GM21717 (cell line): Measurements from ENCODE around the gene SLC44A2.

Source experiments
- ATAC-seq: cut with Tn5 transposase; IDR thresholded peaks from one replicate; pipeline ENCODE4 v1.9.1; 2021; ENCODE audit warnings: mild to moderate bottlenecking, moderate library complexity; ENCODE audit not compliant: unreplicated experiment

The SLC44A2 gene

DNA sequence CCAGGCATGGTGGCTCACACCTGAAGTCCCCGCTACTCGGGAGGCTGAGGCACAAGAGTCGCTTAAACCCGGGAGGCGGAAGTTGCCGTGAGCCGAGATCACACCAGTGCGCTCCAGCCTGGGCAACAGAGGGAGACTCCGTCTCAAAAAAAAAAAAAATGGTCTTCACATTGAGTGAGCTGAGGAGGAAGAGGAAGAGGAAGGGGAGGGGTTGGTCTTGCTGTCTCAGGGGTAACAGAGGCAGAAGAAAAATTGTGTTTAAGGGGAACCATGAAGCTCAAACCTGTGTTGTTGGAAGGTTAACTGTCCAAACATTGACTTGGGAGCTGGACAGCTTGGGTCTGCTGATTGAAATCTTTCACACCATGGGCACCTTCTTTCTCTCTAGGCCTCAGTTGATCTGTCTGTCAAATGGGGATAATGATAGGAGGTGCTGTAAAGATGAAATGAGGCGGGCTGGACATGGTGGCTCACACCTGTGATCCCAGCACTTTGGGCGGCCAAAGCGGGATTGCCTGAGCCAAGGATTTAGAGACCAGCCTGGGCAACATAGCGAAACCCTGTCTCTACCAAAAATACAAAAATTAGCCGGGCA is 9.8 kb upstream of the SLC44A2 start:
- no peak for ATAC-seq

DNA sequence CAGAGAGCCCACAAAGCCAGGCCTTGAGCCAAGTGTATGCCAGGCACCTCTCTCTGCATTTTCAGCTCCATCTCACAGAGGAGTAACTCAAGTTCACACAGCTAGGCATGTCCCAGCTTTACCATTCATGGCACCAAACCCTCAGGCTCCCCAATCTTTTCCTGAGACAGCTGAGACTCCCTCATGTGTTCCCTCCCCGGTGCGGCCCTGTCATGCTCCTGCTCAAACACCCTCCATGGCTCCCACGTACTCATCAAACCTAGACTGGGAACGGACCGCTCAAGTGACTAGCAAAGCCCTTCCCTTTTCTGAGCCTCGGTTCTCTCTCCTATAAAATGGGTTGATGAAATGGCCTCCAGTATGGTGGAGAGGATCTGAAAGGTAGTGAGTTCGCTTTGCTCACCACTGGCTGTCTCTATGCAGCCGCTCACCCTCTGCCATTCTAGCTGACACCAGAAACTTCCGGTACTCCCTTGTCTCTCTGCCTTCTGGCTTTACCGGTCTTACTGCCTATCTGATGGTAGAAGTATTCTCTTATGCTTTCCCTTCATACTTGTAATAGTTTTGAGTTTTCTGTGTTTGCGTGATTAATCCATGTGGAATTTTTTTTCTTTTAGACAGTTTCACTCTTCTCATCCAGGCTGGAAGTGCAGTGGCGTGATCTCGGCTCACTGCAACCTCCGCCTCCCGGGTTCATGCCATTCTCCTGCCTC is 7.8 kb upstream of the SLC44A2 start:
- no peak for ATAC-seq

DNA sequence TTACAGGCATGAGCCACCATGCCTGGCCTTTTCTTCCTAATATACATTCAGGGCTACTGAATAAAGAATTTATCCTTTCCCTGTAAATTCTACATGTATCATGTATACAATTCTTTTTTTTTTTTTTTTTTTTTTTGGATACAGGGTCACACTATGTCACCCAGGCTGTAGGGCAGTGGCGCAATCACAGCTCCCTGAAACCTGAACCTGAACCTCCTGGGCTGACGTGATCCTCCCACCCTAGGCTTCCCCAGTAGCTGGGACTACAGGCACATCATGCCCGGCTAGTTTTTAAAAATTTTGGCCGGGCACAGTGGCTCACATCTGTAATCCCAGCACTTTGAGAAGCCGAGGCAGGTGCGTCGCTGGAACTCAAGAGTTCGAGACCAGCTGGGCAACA is 6.5 kb upstream of the SLC44A2 start:
- ATAC-seq, result no peak

DNA sequence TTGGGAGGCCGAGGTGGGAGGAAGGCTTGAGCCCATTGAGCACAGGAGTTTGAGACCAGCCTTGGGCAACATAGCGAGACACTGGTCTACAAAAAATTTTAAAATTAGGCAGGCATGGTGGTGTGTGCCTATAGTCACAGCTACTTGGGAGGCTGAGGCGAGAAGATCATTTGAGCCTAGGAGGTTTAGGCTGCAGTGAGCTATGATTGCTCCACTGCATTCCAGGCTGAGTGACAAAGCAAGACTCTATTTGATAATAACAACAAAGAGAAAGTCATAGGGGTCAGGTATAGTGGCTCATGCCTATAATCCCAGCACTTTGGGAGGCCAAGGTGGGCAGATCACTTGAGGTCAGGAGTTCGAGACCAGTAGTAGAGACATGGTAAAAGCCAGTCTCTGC is 4.6 kb upstream of the SLC44A2 start:
- no peak for ATAC-seq

DNA sequence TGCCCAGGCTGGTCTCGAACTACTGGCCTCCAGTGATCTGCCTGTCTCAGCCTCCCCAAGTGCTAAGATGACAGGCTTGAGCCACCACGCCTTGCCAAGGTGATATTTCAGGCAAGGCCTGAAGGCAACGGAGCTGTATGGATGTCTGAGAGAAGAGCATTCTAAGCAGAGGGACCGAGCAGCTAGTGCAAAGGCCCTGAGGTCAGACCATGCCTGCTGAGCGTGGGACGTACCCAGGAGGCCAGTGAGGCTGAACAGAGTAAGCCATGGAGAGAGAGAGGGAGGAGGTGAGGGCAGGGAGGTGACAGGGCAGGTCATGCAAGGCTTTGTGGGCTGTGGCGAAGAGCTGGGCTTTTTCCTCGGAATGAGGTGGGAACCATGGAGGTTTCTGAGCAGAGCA is 3.4 kb upstream of the SLC44A2 start:
- no peak for ATAC-seq

DNA sequence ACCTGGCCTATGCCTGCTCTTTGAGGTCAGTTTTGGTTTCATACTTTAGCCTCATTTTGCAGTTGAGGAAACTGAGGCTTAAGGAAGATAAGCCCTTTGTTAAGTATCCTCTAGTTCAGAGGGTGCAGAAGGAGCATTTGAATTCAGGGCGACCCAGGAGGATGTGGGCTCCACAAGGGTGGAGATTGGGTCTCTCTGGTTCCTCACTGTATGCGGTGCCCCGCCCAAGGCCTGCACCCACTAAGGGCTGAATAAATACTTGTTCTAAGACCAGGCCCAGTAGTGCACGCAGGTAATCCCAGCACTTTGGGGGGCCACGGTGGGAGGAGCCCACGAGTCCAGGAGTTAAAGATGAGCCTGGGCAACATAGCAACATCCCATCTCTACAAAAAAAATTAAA is 768 bp upstream of the SLC44A2 start:
- ATAC-seq, result no peak

DNA sequence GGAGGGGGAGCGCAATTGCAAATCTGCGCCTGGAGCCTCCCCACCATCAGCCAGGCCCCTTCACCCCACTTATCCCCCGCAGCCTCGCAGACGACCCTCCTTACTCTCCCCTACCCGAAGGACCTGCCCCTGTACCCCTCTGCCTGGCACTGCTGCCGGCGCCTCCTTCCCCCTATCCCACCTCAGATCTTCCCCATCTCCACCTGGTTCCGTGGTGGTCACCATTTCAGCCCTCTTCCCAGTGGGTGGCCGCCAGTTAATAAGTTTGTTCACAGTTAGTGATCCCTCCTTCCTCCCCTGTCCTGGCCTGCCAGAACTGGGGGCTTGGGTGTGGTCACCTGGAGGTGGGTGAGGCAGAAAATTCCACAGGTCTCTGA is 397 bp downstream of the SLC44A2 start:
- ATAC-seq, result no peak

DNA sequence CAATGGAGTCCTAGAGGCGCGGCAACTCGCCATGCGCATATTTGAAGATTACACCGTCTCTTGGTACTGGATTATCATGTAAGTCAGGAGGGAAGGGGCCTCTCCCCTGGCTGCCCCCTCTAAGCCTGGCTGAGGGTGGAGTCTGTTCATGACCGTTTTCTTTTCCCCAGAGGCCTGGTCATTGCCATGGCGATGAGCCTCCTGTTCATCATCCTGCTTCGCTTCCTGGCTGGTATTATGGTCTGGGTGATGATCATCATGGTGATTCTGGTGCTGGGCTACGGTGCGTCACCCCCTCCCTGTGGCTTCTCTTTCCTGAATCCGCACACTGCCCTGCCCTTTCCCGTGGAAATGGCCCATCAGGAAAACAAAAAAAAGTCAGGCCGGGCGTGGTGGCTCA is 6.5 kb downstream of the SLC44A2 start:
- ATAC-seq, result no peak

DNA sequence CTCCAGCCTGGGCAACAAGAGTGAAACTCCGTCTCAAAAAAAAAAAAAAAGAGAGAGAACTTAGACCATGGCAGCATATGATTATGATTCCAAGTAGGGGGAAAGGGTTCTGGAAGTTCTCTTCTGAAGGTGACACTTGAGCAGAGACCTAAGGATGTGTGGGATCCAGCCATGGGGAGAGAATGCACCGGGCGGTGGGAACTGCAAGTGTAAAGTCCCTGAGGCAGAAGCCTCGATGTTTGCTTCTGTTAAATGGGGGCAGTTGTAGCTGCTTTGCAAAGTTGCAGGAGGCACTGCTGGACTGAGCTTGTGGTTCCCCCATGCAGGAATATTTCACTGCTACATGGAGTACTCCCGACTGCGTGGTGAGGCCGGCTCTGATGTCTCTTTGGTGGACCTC is 9.1 kb downstream of the SLC44A2 start:
- no peak for ATAC-seq

DNA sequence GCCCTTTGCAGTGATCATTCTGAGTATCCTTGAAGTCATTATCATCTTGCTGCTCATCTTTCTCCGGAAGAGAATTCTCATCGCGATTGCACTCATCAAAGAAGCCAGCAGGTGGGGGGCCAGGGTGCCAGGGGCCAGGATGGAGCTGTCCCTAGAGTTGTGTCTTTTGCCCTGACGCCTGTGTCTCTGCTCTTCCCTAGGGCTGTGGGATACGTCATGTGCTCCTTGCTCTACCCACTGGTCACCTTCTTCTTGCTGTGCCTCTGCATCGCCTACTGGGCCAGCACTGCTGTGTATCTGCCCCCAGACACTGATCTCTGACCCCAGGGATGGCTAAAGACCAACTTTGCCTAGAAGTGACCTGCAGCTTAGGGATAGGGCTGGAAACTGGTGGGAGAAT is 9.6 kb downstream of the SLC44A2 start:
- ATAC-seq, result no peak

DNA sequence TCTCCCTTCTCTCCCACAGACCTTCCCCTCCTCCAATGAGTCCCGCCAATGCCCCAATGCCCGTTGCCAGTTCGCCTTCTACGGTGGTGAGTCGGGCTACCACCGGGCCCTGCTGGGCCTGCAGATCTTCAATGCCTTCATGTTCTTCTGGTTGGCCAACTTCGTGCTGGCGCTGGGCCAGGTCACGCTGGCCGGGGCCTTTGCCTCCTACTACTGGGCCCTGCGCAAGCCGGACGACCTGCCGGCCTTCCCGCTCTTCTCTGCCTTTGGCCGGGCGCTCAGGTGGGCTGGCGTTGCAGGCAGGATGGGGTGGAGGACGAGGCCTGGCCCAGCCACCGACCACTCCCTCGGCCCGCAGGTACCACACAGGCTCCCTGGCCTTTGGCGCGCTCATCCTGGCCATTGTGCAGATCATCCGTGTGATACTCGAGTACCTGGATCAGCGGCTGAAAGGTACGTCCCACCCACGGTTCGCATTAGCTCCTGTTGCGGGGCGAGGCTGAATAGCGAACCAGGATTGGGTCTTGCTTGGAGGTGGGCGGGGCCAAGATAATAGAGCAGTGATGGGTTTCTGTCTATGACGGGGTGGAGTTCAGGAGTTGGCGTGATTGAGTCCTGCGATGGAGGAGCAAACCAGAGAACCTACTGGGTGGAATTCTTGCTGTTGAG is 11.1 kb downstream of the SLC44A2 start:
- ATAC-seq, result no peak

DNA sequence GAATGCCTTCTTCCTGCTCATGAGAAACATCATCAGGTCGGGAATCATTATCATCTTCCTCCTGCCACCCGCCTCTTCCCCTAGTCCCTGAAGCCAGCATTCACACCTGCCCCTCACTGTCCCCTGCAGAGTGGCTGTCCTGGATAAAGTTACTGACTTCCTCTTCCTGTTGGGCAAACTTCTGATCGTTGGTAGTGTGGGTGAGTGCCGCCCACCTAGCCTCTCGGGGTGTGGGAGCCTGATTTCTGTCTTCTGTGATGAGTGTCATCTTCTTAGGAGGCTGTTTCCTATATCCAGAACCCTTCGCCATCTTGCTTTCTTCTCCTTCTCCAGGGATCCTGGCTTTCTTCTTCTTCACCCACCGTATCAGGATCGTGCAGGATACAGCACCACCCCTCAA is 12.5 kb downstream of the SLC44A2 start:
- no peak for ATAC-seq

DNA sequence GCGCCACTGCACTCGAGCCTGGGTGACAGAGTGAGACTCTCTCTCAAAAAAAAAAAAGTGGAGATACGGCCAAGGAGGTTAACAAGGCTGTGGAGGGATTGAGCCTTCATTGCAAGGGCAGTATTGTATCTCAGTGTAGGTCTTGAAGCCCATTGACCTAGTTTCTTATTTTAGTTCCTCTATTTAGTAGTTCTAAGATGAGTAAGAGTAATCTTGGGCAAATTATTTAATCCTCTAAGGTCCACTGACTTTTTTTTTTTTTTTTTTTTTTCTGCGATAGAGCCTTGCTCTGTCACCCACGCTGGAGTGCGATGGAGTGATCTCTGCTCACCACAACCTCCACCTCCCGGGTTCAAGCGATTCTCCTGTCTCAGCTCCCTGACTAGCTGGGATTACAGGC is 14.5 kb downstream of the SLC44A2 start:
- ATAC-seq, result no peak

DNA sequence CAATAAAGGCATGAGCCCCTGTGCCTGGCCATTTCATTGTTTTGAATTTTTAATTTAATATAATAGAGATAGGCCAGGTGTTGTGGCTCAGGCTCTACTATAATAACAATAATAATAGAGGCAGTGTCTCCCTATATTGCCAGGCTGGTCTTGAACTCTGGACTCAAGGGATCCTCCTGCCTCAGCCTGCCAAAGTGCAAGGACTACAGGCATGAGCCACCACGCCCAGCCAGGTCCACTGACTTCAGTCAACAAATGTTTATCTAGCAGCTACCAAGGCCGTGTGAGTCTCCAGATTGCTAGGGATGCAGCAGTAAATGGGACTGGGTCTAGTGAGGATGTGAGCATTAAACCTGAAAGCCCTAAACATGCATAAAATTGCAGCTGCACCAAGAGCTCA is 15.0 kb downstream of the SLC44A2 start:
- ATAC-seq, result no peak

DNA sequence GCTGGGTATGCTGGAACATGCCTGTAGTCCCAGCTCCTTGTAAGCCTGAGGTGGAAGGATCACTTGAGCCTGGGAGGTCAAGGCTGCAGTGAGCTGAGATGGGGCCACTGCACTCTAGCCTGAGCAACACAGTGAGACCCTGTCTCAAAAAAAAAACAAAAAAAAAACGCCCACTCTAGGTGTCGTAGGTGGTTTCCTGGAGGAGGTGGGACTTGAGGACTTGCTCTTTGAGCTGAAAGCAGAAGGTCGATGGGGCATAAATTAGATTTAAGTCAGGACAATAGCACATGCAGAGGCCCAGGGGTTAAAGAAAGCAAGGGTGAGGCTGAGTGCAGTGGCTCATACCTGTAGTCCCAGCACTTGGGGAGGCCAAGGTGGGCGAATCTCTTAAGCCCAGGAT is 15.9 kb downstream of the SLC44A2 start:
- ATAC-seq, result no peak

DNA sequence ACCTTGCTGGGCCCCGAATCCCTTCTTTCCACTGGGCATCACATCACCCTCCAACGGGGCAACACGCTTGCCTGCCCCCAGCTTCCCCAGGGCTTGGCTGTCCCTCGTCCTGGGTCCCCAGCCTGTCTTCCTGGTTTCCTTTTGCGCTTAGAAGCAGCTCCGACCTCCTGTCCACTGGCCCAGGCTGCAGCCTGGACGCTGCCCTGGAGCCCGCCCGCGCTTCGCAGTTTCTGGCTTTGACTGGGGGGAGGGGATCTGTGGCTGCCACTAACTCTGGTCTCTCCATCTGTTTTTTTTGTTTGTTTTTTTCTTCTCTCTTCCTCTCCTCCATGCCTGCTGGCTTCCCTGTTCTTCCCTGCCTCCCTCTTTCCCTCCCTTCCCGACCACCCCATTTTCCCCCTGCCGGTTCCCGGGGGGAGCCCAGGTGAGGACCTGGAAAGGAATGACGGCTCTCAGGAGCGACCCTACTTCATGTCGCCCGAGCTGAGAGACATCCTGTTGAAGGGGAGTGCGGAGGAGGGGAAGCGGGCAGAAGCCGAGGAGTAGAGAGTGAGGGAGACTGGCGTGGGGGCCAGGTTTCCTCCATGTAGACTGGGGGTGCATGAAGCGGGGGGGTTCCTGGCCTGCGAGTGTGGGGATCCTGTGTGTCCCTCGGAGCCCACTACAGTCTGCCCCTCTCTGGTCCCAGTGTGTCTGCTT is 17.3 kb downstream of the SLC44A2 start:
- ATAC-seq, result no peak

DNA sequence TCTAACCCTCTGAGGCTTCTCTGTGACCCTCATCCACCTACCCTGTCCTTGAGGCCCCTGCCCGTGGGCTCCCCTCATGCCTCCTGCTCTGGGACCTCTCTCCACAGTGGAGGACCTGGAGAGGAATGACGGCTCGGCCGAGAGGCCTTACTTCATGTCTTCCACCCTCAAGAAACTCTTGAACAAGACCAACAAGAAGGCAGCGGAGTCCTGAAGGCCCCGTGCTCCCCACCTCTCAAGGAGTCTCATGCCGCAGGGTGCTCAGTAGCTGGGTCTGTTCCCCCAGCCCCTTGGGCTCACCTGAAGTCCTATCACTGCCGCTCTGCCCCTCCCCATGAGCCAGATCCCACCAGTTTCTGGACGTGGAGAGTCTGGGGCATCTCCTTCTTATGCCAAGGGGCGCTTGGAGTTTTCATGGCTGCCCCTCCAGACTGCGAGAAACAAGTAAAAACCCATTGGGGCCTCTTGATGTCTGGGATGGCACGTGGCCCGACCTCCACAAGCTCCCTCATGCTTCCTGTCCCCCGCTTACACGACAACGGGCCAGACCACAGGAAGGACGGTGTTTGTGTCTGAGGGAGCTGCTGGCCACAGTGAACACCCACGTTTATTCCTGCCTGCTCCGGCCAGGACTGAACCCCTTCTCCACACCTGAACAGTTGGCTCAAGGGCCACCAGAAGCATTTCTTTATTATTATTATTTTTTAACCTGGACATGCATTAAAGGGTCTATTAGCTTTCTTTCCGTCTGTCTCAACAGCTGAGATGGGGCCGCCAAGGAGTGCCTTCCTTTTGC is 18.0 kb downstream of the SLC44A2 start:
- ATAC-seq, result no peak

DNA sequence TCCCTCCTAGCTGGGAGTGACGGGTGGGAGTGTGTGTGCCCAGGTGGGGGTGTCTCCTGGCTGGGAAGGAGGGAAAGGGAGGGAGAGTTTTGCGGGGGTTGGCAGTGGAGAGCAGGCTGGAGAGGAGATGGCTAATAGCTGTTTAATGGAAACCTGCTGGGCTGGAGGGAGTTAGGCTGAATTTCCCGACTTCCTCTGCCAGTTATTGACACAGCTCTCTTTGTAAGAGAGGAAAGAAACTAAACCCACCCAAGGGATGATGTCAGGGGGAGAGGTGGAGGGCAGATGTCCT is 18.6 kb downstream of the SLC44A2 start:
- ATAC-seq, result no peak

DNA sequence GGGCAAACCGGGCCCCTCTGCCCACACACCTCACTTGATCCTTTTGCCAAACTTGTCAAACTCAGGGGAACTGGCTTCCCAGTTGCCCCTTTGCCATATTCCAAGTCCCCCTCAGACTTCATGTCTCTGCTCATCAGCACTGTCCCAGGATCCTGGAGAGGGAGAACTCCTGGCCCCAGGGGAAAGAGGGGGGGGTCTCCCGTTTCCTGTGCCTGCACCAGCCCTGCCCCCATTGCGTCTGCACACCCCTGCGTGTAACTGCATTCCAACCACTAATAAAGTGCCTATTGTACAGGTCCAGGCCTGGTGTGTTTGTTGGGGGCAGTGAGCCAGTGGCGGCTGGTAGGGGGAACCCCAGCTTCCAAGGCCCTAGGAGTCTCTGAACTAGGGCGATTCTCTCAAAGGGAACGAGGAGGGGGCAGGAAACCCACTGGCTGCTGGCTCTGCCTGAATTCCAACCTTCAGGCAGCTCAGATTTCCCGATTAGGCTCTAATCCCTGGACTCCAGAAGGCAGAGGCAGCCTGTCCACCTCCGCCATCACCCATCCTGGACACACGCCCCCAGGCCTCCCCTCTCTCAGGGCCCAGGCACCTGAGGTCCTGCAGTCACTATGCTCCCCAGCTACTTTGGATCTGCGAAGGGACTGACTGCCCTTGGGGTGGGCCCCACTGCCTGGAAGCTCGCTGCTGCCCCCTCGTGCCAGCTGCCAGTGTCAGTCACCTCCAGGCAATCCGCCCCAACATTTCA is 19.1 kb downstream of the SLC44A2 start:
- no peak for ATAC-seq

DNA sequence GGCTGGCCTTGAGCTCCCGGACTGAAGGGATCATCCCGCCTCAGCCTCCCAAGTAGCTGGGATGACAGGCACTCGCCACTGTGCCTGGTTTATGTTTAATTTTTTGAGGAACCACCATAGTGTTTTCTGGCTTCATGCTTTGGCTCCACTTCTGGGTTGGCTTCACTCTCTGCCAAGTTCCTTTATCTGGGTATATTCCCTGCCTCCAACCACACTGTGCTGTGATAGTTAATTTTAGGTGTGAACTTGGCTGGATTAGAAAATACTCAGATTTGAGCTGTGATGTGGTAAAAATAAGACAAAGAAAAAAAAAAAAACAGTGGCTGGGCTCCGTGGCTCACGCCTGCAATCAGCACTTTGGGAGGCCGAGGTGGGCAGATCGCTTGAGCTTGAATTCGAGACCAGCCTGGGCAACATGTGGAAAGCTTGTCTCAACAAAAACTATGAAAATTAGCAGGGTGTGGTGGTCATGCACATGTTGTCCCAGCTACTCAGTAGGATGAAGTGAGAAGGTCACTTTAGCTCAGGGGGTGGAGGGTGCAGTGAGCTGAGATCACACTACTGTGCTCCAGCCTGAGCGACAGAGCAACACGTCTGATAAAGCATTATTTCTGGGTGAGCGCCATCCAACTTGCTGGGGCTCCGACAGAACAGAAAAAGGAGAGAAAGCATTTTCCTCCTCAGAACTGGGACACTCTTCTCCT is 21.3 kb downstream of the SLC44A2 start:
- ATAC-seq, result no peak
